ENCODE measurements around the gene ZNF883. TPM values are rescaled to one million over a fixed set of nuclear protein-coding genes. Genes with fewer than 3 reads are reported as not detected.
"Not testable (repeated sequence)": the region's sequence is repeated elsewhere in the genome, so short reads cannot be mapped to it uniquely, and the experiment has no call there.

The ZNF883 gene
- total RNA-seq (1 to 10 TPM; 1.5 to 2.1 TPM), polyA plus RNA-seq (1 to 10 TPM; 1.0 to 1.9 TPM)
- long read RNA-seq, donor 1, partial matches to known transcripts, result 0 of 2 reads
- long read RNA-seq, donor 1, other reads (novel, unspliced or antisense), result 2 of 2 reads
- long read RNA-seq, donor 2, partial matches to known transcripts, result 0 of 3 reads
- long read RNA-seq, donor 2, other reads (novel, unspliced or antisense), result 1 of 3 reads

DNA sequence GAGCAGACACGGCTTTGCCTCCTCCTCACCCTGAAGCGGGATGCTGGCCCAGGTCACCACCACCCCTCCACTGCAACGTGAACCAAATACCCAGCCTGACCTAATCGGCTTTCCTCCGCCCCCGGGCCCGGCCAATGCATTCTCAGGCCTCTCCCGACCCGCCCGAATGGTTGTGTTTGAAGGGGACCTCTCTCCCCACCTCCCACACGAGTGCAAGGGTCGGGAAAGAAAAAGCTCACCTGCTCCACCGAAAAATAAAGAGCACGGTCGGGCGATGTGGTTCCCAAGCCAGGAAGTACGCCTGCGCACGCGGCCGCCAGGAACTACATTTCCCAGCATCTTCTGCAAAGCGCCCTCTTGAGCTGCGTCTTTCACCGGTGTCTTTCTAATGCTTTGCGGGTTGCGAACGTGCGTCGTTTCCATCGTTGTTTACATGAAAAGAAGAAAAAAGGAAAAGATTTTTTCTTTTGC, at the start of gene ZNF883:
Gene ZNF883 (minus strand): TSS at position 282 of the 471 bp plus-strand sequence.
- Histone ChIP-seq H3K9me3 (ENCODE audit: control insufficient read depth, low read length) (peaks cover 4% of the 10 kb centered on the region), H3K36me3 (ENCODE audit: control insufficient read depth in 1 of 2, insufficient read depth in 2 of 2, low read length in 1 of 2) (peaks cover 0 to 2% of the 10 kb centered on the region in 2 donors), H3K27ac (ENCODE audit: low read depth in 1 of 2, low read length in 2 of 2) (no peak within 1 kb of the TSS), H3K27me3 (ENCODE audit: control insufficient read depth in 1 of 2, insufficient read depth in 2 of 2, low read length in 1 of 2) (no peaks in the 10 kb centered on the region), H3K4me1 (ENCODE audit: control insufficient read depth in 1 of 2, insufficient read depth in 2 of 2, low read length in 2 of 2) (no peaks in the 10 kb centered on the region), H3K4me3 (ENCODE audit: low read length in 2 of 2) (peak within 1 kb of the TSS in 1 of 2 donors; percentile 14)
- intact Hi-C loops (cut with DNase I), result no loop called here
- ATAC-seq (ENCODE audit: low FRiP score), result no peak
- 1 to 2% methylated on average over 30 of the region's 30 CpGs for WGBS, 2 donors
- peak; percentile 65 to 78 for DNase-seq

DNA sequence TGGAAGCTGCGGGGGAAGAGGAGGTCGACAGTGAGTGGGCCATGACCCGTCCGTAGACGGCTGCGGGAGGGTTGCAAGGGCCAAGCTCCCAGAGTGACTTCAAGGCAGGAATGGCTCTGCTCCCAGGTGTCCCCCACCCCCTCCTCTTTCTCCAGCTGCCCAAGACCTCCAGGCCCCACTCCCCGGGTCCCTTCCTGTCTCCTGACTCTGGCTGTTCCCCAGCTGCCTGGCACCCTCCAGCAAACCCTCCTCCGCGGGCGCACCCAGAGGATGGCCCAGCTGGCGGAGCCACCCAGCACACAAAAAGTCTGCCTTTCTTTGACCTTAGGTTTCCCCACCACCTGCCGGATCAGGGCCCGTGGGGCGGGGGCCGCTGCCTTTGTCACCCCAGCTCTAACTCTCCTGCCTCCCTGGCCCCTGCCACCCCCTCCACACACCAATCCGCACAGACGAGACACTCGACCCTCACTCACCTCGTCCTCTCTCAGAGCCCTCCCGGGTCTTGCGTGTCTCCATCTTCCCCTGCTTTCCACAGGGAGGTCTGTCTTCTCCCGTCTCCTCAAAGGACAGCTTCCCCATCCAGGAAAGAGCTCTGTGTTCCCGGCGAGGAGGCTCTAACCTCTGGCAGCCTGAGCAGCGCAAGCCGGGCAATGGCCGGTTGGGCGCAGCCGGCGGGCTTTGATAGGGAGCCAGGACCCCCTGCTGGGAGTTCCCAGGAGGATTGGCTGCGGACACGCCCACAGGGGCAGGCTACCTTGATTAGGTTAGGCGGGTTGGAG, 49.3 kb upstream of the ZNF883 start:
- H3K4me3 ChIP-seq (ENCODE audit: low read length in 2 of 2); H3K4me1 ChIP-seq (ENCODE audit: control insufficient read depth in 1 of 2, insufficient read depth in 2 of 2, low read length in 2 of 2); intact Hi-C loops (cut with DNase I); H3K27ac ChIP-seq (ENCODE audit: low read depth in 1 of 2, low read length in 2 of 2); H3K27me3 ChIP-seq (ENCODE audit: control insufficient read depth in 1 of 2, insufficient read depth in 2 of 2, low read length in 1 of 2); H3K36me3 ChIP-seq (ENCODE audit: control insufficient read depth in 1 of 2, insufficient read depth in 2 of 2, low read length in 1 of 2); ATAC-seq (ENCODE audit: low FRiP score): not testable (repeated sequence)
- peaks cover 10% of the 10 kb centered on the region for H3K9me3 ChIP-seq (ENCODE audit: control insufficient read depth, low read length)
- peak; percentile 67 to 70 for DNase-seq
- WGBS, 2 donors, result 5 to 28% methylated on average over 21 to 22 of the region's 33 CpGs

DNA sequence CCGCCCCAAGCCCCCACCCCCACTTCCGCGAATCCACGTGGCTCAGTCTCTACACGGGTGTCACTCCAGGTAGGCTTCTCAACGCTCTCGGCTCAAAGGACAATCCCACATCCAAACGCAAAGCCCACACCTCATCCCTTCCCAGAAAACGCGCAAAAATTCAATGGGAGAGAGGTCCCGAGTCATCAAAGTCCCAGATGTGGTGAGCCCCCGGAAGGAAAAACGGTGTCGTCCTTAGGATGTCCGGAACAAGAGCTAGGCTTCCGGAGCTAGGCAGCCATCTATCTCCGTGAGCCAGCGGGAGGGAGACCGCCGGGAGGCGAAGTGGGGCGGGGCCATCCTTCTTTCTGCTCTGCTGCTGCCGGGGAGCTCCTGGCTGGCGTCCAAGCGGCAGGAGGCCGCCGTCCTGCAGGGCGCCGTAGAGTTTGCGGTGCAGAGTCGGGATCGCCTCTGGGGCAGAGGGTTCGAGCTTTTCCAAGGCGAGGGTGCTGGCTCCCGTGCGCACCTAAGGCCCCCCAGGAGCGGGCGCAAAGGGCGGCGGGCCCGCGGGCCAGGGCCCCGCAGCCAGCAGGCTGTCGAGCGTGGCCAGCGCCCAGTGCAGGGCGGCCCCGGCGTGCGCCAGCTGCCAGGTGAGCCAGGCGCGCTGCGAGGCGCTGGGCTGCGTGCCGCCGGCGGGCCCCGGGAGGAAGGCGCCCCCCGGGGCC, 47.7 kb upstream of the ZNF883 start:
- H3K36me3 ChIP-seq (ENCODE audit: control insufficient read depth in 1 of 2, insufficient read depth in 2 of 2, low read length in 1 of 2); H3K27me3 ChIP-seq (ENCODE audit: control insufficient read depth in 1 of 2, insufficient read depth in 2 of 2, low read length in 1 of 2); intact Hi-C loops (cut with DNase I); ATAC-seq (ENCODE audit: low FRiP score); H3K27ac ChIP-seq (ENCODE audit: low read depth in 1 of 2, low read length in 2 of 2); H3K4me1 ChIP-seq (ENCODE audit: control insufficient read depth in 1 of 2, insufficient read depth in 2 of 2, low read length in 2 of 2): not testable (repeated sequence)
- 4 to 13% methylated on average over 33 to 41 of the region's 61 CpGs for WGBS, 2 donors
- peak overlapping the region in 1 of 2 donors; percentile 37 for H3K4me3 ChIP-seq (ENCODE audit: low read length in 2 of 2)
- H3K9me3 ChIP-seq (ENCODE audit: control insufficient read depth, low read length), result peaks cover 10% of the 10 kb centered on the region
- peak in 1 of 2 donors; percentile 55 for DNase-seq

DNA sequence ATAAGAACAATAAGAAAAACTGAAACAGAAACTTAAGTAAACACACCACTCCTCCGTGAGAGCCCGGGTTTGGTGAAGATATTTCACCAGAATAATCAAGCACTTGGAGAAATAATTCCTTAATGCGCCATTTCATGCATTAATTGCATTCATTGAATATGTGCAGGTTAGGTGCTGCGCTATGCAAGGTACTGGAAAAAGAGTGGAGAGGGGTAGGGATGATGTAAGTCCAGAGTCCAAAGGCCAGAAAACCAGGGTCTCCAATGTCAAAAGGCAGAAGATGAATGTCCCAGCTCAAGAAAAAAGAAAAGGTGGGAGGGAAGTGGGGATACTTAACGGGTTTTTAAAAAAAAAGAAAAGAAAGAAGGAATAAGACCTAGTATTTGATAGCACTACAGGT, 45.2 kb upstream of the ZNF883 start:
- Histone ChIP-seq H3K4me3 (ENCODE audit: low read length in 2 of 2) (peak overlapping the region; percentile 65 to 88), H3K27ac (ENCODE audit: low read depth in 1 of 2, low read length in 2 of 2) (no peak overlapping the region), H3K4me1 (ENCODE audit: control insufficient read depth in 1 of 2, insufficient read depth in 2 of 2, low read length in 2 of 2) (no peaks in the 10 kb centered on the region), H3K27me3 (ENCODE audit: control insufficient read depth in 1 of 2, insufficient read depth in 2 of 2, low read length in 1 of 2) (peaks cover 0 to 6% of the 10 kb centered on the region in 2 donors), H3K36me3 (ENCODE audit: control insufficient read depth in 1 of 2, insufficient read depth in 2 of 2, low read length in 1 of 2) (peaks cover 0 to 4% of the 10 kb centered on the region in 2 donors), H3K9me3 (ENCODE audit: control insufficient read depth, low read length) (peaks cover 13% of the 10 kb centered on the region)
- intact Hi-C loops (cut with DNase I), result no loop called here
- WGBS, 2 donors, result 30 to 43% methylated on average over 5 of the region's 5 CpGs
- DNase-seq (no peak), ATAC-seq (ENCODE audit: low FRiP score) (no peak)

DNA sequence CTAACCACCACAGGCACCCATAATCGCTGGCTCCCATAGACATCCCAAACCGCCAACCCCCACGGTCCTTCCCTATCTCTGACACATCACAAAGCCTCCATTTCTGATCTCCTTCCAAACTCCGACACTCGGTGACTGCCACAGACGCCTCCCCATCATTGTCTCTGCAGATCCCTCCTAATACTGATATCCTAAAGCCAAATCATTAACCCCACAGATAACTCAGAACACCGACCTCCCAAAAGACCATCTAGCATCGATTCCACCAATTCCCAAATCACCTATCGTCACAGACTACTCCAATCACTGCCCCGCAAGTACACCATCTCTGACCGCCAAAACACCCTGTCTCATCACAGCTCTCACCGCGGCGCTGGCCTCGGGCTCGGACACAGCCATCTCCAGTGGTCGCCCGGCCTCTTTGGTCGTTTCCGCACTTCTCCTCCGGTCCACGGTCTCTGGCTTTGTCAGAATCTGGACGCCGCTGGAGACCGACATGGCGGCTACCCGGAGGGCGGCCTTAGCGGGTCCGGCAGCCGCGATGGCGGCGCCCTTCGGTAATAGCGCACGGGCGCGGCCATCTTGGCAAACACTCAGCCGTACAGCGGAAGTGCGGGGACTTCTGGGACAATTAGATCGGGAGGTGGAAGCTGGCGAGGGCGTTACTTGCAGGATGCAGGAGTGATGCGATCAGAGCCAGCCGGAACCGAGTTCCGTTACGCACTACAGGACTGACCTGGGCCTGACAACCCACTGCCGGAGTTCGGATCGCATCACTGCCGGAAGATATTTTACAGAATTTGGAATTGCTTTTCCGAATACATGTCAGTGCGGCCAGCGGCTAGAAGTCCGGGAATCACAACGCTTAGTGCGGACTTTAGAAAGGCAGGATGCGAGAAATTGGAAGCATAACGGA, 44.5 kb upstream of the ZNF883 start, which contains the start of gene ZFP37:
Gene ZFP37 (minus strand): TSS at position 534 of the 916 bp plus-strand sequence. CDS start 36 bp downstream, at position 498.
- peaks cover 2 to 4% of the 10 kb centered on the region in 2 donors for H3K36me3 ChIP-seq (ENCODE audit: control insufficient read depth in 1 of 2, insufficient read depth in 2 of 2, low read length in 1 of 2)
- no peaks in the 10 kb centered on the region for H3K4me1 ChIP-seq (ENCODE audit: control insufficient read depth in 1 of 2, insufficient read depth in 2 of 2, low read length in 2 of 2)
- WGBS, 2 donors, result 1 to 2% methylated on average over 62 of the region's 62 CpGs
- peaks cover 18% of the 10 kb centered on the region for H3K9me3 ChIP-seq (ENCODE audit: control insufficient read depth, low read length)
- no peak within 1 kb of the TSS for H3K27ac ChIP-seq (ENCODE audit: low read depth in 1 of 2, low read length in 2 of 2)
- intact Hi-C loops (cut with DNase I), result no loop called here
- peaks cover 0 to 6% of the 10 kb centered on the region in 2 donors for H3K27me3 ChIP-seq (ENCODE audit: control insufficient read depth in 1 of 2, insufficient read depth in 2 of 2, low read length in 1 of 2)
- DNase-seq (peak; percentile 96 to 97), ATAC-seq (ENCODE audit: low FRiP score) (peak; percentile 99)
- peak within 1 kb of the TSS; percentile 65 to 88 for H3K4me3 ChIP-seq (ENCODE audit: low read length in 2 of 2)

DNA sequence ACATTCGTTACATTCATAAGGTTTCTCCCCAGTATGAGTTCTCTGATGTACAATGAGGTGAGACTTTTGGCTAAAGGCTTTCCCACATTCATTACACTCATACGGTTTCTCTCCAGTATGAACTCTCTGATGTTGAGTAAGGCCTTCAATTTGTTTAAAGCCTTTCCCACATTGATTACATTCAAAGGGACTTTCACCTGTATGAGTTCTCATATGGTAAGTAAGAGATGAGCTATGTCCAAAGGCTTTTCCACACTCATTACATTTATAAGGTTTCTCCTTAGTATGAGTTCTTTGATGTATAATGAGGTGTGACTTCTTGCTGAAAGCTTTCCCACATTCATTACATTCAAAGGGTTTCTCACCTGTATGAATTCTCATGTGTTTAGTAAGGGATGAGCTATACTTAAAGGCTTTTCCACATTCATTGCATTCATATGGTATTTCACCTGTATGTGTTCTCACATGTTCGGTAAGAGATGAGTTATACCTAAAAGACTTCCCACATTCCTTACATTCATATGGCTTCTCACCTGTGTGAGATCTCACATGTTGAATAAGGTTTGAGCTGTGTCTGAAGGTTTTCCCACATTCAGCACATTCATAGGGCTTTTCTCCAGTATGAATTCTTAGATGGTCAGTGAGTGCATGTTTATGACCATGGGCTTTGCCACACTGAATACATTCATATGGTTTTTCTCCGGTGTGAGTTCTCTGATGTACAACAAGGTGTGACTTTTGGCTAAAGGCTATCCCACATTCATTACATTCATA, 31.1 kb upstream of the ZNF883 start:
- intact Hi-C loops (cut with DNase I), result no loop called here
- H3K27me3 ChIP-seq (ENCODE audit: control insufficient read depth in 1 of 2, insufficient read depth in 2 of 2, low read length in 1 of 2), result no peaks in the 10 kb centered on the region
- ATAC-seq (ENCODE audit: low FRiP score), result no peak
- no peaks in the 10 kb centered on the region for H3K4me1 ChIP-seq (ENCODE audit: control insufficient read depth in 1 of 2, insufficient read depth in 2 of 2, low read length in 2 of 2)
- 96 to 98% methylated on average over 4 of the region's 4 CpGs for WGBS, 2 donors
- H3K27ac ChIP-seq (ENCODE audit: low read depth in 1 of 2, low read length in 2 of 2), result no peak overlapping the region
- peaks cover 4 to 23% of the 10 kb centered on the region in 2 donors for H3K36me3 ChIP-seq (ENCODE audit: control insufficient read depth in 1 of 2, insufficient read depth in 2 of 2, low read length in 1 of 2)
- peak overlapping the region in 1 of 2 donors; percentile 10 for H3K4me3 ChIP-seq (ENCODE audit: low read length in 2 of 2)
- peaks cover 12% of the 10 kb centered on the region for H3K9me3 ChIP-seq (ENCODE audit: control insufficient read depth, low read length)
- no peak for DNase-seq

DNA sequence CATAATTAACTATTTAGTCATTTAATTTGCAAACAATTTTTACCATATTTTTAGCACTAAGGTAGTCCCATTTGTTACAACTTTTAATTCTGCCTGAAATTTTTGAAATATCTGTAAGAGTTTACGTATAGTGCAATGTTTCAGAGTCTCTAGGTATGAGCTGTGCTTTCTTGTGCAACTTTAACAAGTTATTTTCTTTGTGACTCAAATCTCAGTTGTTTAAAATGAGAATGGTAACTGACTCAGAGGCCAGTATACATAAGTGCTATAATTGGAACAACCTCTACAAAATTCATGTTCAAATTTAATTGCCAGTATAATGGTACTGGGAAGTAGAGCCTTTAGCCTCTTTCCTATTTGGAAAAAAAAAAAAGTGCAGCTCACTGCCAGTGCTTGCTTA, 14.2 kb upstream of the ZNF883 start:
- no peak overlapping the region for H3K4me3 ChIP-seq (ENCODE audit: low read length in 2 of 2)
- peaks cover 17% of the 10 kb centered on the region for H3K9me3 ChIP-seq (ENCODE audit: control insufficient read depth, low read length)
- 59 to 63% methylated on average over 1 of the region's 1 CpG for WGBS, 2 donors
- H3K27me3 ChIP-seq (ENCODE audit: control insufficient read depth in 1 of 2, insufficient read depth in 2 of 2, low read length in 1 of 2), result peaks cover 0 to 3% of the 10 kb centered on the region in 2 donors
- no peak for DNase-seq
- no peak for ATAC-seq (ENCODE audit: low FRiP score)
- H3K27ac ChIP-seq (ENCODE audit: low read depth in 1 of 2, low read length in 2 of 2), result no peak overlapping the region
- H3K4me1 ChIP-seq (ENCODE audit: control insufficient read depth in 1 of 2, insufficient read depth in 2 of 2, low read length in 2 of 2), result no peaks in the 10 kb centered on the region
- intact Hi-C loops (cut with DNase I), result no loop called here
- no peaks in the 10 kb centered on the region for H3K36me3 ChIP-seq (ENCODE audit: control insufficient read depth in 1 of 2, insufficient read depth in 2 of 2, low read length in 1 of 2)

All from aorta (tissue), 5 donors.